ENCODE results near the gene PCMTD2.
"Not testable (repeated sequence)": the region's sequence is repeated elsewhere in the genome, so short reads cannot be mapped to it uniquely, and the experiment has no call there.

The PCMTD2 gene

GRCh38 chr20:64224351-64225170 is 31.0 kb upstream of the PCMTD2 start:
- no peak for DNase-seq (ENCODE audit: low spot score)

GRCh38 chr20:64225171-64225595 is 30.4 kb upstream of the PCMTD2 start:
- no peak for DNase-seq (ENCODE audit: low spot score)

- DNase-seq (ENCODE audit: low spot score) = no peak
Measured at GRCh38 chr20:64225828-64226598, 29.5 kb upstream of the PCMTD2 start.

- DNase-seq (ENCODE audit: low spot score) = no peak
Measured at GRCh38 chr20:64226686-64227580, 28.6 kb upstream of the PCMTD2 start.

GRCh38 chr20:64228086-64228653 is 27.4 kb upstream of the PCMTD2 start:
- no peak for DNase-seq (ENCODE audit: low spot score)

GRCh38 chr20:64228751-64229506 is 26.6 kb upstream of the PCMTD2 start:
- DNase-seq (ENCODE audit: low spot score) = no peak

DNA sequence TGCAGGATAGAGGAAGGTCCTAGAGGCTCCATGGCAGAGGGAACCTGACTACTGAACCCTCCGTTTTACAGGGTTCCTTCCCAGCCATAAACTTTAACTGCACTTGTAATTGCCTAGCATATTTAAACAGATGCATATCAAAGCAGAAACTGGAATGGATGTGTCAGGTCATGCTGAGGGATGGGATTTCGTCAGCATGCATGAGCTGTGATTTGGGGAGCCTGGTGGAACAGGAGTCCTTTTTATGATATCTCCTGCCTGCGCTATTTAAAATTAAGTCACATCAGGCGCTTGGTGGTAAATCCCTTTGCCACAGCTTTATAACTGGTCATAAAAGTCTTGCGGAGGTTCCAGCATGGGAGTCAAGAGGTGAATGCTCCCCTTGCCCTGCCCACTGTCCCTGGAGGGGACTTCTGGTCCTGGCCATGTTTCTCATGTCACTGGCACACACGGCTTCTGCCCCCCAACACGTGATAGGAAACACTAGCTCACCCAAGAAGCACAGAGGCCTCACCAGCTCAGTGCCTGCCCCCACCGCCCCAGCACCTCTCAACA is 26.0 kb upstream of the PCMTD2 start:
- DNase-seq (ENCODE audit: low spot score) = no peak

DNA sequence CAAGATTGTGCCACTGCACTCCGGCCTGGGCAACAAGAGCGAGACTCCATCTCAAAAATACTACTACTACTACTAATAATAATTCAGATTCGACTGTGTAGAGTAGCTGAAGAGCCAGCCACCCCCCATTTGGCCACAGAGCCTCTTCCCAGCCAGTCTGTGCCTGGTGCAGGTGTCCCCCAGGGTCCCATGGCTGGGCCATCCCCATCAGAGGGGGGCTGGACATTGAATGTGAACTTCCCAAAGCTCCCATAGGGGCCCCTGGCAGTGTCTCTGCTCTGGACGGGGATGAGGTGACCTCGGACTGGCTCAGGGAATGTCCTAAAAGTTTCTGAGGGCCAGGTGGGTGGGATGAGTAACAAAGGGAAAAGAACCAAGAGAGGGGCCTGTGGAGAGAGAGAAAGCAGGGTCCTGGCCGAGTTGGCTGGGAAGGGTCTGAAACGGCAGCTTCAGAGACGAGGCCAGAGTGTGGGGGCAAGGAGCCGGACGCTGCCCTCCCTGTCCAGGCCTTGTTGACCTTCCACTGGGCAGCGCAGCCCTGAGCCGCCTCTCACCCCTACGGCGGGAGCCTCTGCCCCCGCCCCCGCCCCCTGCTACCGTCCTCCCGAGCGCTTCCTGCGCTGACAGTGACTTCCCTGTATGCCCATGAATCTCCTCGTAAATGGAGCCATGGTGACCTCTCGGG is 24.9 kb upstream of the PCMTD2 start:
- no peak for DNase-seq (ENCODE audit: low spot score)

GRCh38 chr20:64231621-64232550 is 23.7 kb upstream of the PCMTD2 start:
- no peak for DNase-seq (ENCODE audit: low spot score)

GRCh38 chr20:64232794-64233193 is 22.8 kb upstream of the PCMTD2 start:
- no peak for DNase-seq (ENCODE audit: low spot score)

GRCh38 chr20:64233725-64234124 is 21.8 kb upstream of the PCMTD2 start:
- no peak for DNase-seq (ENCODE audit: low spot score)

GRCh38 chr20:64234291-64234791 is 21.2 kb upstream of the PCMTD2 start:
- DNase-seq (ENCODE audit: low spot score) = no peak

- DNase-seq (ENCODE audit: low spot score) = not testable (repeated sequence)
Measured at GRCh38 chr20:64234921-64235565, 20.5 kb upstream of the PCMTD2 start.

DNA sequence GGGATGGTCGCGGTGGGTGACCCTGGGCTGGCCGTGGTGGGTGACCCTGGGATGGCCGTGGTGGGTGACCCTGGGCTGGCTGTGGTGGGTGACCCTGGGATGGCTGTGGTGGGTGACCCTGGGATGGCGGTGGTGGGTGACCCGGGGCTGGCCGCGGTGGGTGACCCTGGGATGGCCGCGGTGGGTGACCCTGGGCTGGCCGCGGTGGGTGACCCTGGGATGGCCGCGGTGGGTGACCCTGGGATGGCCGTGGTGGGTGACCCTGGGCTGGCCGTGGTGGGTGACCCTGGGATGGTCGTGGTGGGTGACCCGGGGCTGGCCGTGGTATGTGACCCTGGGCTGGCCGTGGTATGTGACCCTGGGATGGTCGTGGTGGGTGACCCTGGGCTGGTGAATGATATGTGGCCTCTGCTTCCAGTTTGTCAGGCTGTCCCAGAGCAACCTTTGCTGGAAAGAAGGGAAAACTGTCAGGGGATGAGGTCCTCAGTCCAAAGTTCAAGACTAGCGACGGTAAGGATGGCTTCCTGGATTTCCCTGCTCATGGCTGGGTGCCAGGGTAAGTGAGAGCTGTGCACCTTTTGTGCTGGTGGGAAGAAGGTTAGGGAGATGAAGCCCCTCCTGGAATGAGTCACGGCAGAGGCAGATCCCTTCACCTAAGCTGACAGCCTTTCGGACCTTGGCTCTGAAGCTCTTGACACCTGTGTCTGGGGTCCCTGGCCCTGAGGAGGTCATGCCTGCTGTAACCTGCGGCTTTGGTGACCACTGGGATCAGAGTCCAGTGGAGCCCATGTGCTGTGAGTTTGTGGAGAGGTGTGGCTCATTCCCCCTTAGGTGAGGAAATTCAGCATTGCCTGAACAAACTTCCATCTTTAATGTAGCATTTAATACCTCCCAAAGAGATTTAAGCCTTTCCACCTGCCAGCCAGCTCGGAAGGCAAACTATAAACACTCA is 19.1 kb upstream of the PCMTD2 start:
- no peak for DNase-seq (ENCODE audit: low spot score)

- no peak for DNase-seq (ENCODE audit: low spot score)
Measured at GRCh38 chr20:64237316-64237715, 18.2 kb upstream of the PCMTD2 start.

DNA sequence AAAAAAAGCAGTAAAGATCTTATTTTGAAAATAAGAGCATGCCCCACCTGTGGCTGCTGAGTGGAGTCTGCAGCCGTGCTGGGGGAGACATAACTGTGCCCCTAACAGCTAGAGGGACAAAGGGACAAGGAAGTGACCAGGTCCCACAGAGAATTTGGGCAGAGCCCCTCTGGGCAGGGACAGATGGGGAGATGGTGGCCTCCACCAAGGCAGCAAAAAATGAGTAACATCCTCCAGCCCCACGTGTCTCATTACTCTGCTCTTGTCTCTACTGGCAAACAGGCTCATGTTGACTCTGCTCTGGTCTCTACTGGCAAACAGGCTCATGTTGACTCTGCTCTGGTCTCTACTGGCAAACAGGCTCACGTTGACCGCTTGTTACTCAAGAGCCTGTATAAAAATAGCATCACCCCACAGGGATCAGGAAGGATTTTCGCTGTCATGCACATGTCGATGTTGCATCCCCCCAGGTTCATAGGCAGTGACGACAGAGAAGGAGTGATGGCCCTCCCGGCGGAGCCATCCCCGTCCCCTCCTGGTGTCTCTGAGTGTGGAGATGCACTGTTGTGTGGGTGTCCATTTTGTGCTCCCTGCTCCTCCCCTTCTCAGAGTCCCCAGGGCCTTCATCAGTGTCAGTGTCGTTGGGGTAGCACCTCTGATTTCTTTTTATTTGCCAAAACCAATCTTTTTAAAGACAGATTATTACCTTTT is 17.3 kb upstream of the PCMTD2 start:
- no peak for DNase-seq (ENCODE audit: low spot score)

Measured in hematopoietic multipotent progenitor cell treated with erythropoietin and hydrocortisone succinate and interleukin-3 and kit ligand, for 17 days (in vitro differentiated cells).